Neural progenitor cell (in vitro differentiated cells): ENCODE data around the gene FBXL14.

ENCODE experiments used
- CTCF ChIP-seq: fragments of 200-600 bp; sonication (generic); IDR thresholded peaks from 2 replicates; pipeline ENCODE4 v1.5.1; 2017; ENCODE audit warnings: antibody characterized with exemption, mild to moderate bottlenecking
- EZH2 ChIP-seq: fragments of 200-600 bp; sonication (generic); IDR thresholded peaks from 2 replicates; pipeline ENCODE4 v1.6.1; 2017; ENCODE audit warnings: antibody characterized with exemption, mild to moderate bottlenecking, moderate library complexity
- EZH2phosphoT487 ChIP-seq: fragments of 200-600 bp; sonication (generic); IDR thresholded peaks from 2 replicates; pipeline ENCODE4 v1.6.1; 2017; ENCODE audit warnings: antibody characterized with exemption

DNA sequence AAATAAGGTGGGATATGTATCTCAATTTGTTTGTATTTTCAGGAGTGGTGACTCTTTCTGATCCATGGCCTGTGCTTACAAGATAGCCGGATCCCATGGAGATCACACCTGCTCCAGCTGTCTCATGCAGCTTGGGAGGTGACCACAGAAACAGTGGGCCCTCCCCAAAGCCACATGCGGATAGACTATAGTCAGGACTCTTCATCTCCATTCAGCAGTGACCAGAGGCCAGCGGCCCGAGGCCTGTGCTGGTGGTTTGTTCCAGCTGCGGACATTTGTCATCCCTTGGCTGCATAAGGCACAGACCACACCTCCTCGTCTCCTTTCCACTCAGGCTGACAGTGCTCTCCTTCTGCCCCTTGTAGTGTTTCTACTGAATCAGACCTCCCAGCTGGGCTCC is 20.0 kb upstream of the FBXL14 start:
- TF ChIP-seq CTCF (no peak), EZH2 (no peak), EZH2phosphoT487 (no peak)
